Heart left ventricle (tissue), 13 donors: ENCODE measurements around the gene RNF213.

ENCODE experiments used
- CTCF ChIP-seq, 12 donors: fragments of 200-600 bp; sonication (generic) in 4 of 12; IDR thresholded peaks; one replicate each; pipeline versions ENCODE4 v1.5.0 to v1.8.0; 2018 to 2022; ENCODE audit warnings: antibody characterized with exemption in 12 of 12, mild to moderate bottlenecking in 5 of 12
- POLR2A ChIP-seq, 2 donors: fragments of 450-650 bp; IDR thresholded peaks; one replicate each; pipeline ENCODE4 v1.6.1; 2017; ENCODE audit warnings: antibody characterized with exemption in 2 of 2, mild to moderate bottlenecking in 2 of 2, moderate library complexity in 2 of 2
- donor health status: ischemic (EF 13 %, LVEDD 7.1; RV severe dilation, severe dysfunction).
- donor health status: DM: no; HTN: yes; CAD: no.
- donor health status: DM: no; HTN: no; CAD: no.
- donor health status: ischemic (EF 25% LVEDD 6.9; RV normal size, moderate dysfunction).
- donor health status: ischemic (EF 25% LVEDD 5.7; RV mildly dilated, moderate dysfunction).
- donor health status: ischemic (EF 35%, LVEDD 5.7; RV mildly dilated, moderate dysfunction).
- donor health status: nonischemic (EF 11% LVEDD 7.7; RV severe dilation, severe dysfunction).
- donor health status: DM: yes; HTN: yes; CAD: no.
- donor health status: PGD.
- donor health status: ischemic (EF 29% LVEDD 5.4; RV normal size, mild dysfunction).
- donor health status: nonischemic (EF 23%, LVEDD 6.1; RV moderate dilation, normal function).

GRCh38 chr17:80214878-80215210 lies 45.8 kb upstream of the RNF213 start:
- no peak for TF ChIP-seq CTCF (IDR thresholded peaks at IDR 0.05)
- TF ChIP-seq POLR2A (IDR thresholded peaks at IDR 0.05): no peak
